HL-60 (cell line): Measurements from ENCODE around the gene CFAP90.

Experiments used
- DNase-seq, 2 experiments: peaks; one replicate each; pipeline ENCODE4 v3.0.0-alpha.2; 2010 to 2020; ENCODE audit warnings: low read depth in 1 of 2, low spot score in 1 of 2
- H3K27ac ChIP-seq: fragments of 250-450 bp; sonication (Bioruptor Pico); replicated peaks from 2 replicates; pipeline ENCODE4 v1.5.1; 2020; ENCODE audit warnings: mild to moderate bottlenecking, moderate library complexity
- H3K27me3 ChIP-seq: fragments of 250-450 bp; sonication (Bioruptor Pico); 2 replicates; pipeline ENCODE4 v1.5.1; 2021; ENCODE audit warnings: mild to moderate bottlenecking, moderate library complexity; ENCODE audit not compliant: insufficient read depth, poor library complexity, severe bottlenecking
- H3K4me3 ChIP-seq: replicated peaks from 2 replicates; pipeline ENCODE4 v1.5.1; 2011; ENCODE audit warnings: mild to moderate bottlenecking, control low read depth, low read length; ENCODE audit not compliant: insufficient read depth
- GABPA ChIP-seq: IDR thresholded peaks from 2 replicates; pipeline ENCODE4 v1.6.1; 2012; ENCODE audit warnings: low read depth
- POLR2AphosphoS5 ChIP-seq: IDR thresholded peaks from 2 replicates; pipeline ENCODE4 v1.6.1; 2012; ENCODE audit warnings: low read depth
- SPI1 ChIP-seq: IDR thresholded peaks from 2 replicates; pipeline ENCODE4 v1.6.1; 2012; ENCODE audit warnings: low read depth, mild to moderate bottlenecking, borderline replicate concordance
- TF ChIP-seq, protein P1 (sequence below): IDR thresholded peaks from one replicate; pipeline ENCODE4 v1.5.1; 2011; ENCODE audit warnings: low read length, control low read depth, inconsistent platforms; ENCODE audit not compliant: insufficient read depth
- TF ChIP-seq, protein P2 (sequence below): IDR thresholded peaks from 2 replicates; pipeline ENCODE4 v1.6.1; 2012; ENCODE audit warnings: low read depth; ENCODE audit not compliant: insufficient replicate concordance

Gene CFAP90

DNA sequence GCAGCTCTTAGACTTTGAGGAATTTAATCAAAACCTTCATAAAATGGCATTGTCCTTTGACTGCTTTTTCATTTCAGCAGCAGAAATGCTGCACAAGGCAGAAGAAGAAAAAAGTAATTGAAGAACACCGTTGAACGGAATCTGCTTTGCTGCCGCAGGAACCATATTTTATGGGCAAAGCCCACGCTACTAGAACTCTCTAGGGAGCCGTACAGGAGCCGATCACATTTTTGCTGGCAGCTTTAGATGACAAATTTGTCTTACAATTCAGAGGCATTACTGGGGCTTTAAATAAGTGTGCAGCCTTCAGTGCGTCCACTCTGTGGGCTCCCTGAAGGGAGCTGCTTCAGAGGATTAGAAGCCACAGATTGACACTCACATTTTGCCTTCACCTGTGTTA is 5.4 kb downstream of the CFAP90 start:
- TF ChIP-seq SPI1 (no peak), GABPA (no peak), POLR2AphosphoS5 (no peak)
- TF ChIP-seq, protein P1, sequence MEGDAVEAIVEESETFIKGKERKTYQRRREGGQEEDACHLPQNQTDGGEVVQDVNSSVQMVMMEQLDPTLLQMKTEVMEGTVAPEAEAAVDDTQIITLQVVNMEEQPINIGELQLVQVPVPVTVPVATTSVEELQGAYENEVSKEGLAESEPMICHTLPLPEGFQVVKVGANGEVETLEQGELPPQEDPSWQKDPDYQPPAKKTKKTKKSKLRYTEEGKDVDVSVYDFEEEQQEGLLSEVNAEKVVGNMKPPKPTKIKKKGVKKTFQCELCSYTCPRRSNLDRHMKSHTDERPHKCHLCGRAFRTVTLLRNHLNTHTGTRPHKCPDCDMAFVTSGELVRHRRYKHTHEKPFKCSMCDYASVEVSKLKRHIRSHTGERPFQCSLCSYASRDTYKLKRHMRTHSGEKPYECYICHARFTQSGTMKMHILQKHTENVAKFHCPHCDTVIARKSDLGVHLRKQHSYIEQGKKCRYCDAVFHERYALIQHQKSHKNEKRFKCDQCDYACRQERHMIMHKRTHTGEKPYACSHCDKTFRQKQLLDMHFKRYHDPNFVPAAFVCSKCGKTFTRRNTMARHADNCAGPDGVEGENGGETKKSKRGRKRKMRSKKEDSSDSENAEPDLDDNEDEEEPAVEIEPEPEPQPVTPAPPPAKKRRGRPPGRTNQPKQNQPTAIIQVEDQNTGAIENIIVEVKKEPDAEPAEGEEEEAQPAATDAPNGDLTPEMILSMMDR, result no peak
- TF ChIP-seq, protein P2, sequence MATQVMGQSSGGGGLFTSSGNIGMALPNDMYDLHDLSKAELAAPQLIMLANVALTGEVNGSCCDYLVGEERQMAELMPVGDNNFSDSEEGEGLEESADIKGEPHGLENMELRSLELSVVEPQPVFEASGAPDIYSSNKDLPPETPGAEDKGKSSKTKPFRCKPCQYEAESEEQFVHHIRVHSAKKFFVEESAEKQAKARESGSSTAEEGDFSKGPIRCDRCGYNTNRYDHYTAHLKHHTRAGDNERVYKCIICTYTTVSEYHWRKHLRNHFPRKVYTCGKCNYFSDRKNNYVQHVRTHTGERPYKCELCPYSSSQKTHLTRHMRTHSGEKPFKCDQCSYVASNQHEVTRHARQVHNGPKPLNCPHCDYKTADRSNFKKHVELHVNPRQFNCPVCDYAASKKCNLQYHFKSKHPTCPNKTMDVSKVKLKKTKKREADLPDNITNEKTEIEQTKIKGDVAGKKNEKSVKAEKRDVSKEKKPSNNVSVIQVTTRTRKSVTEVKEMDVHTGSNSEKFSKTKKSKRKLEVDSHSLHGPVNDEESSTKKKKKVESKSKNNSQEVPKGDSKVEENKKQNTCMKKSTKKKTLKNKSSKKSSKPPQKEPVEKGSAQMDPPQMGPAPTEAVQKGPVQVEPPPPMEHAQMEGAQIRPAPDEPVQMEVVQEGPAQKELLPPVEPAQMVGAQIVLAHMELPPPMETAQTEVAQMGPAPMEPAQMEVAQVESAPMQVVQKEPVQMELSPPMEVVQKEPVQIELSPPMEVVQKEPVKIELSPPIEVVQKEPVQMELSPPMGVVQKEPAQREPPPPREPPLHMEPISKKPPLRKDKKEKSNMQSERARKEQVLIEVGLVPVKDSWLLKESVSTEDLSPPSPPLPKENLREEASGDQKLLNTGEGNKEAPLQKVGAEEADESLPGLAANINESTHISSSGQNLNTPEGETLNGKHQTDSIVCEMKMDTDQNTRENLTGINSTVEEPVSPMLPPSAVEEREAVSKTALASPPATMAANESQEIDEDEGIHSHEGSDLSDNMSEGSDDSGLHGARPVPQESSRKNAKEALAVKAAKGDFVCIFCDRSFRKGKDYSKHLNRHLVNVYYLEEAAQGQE, result no peak
- peaks cover 17% of the 10 kb centered on the region for H3K27me3 ChIP-seq
- H3K27ac ChIP-seq, result no peak overlapping the region
- H3K4me3 ChIP-seq, result no peak overlapping the region
- DNase-seq, result no peak

DNA sequence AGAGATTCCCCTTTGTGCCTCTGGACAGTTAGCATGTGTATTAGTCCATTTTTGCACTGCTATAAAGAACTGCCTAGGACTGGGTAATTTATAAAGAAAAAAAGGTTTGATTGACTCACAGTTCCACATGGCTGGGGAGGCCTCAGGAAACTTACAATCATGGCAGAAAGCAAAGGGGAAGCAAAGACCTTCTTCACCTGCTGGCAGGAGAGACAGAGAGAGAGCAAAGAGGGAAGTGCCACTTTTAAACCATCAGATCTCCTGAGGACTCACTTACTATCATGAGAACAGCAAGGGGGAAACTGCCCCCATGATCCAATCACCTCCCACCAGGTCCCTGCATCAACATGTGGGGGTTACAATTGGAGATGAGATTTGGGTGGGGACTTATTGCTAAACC is 6.0 kb downstream of the CFAP90 start:
- no peak for DNase-seq
- peaks cover 16% of the 10 kb centered on the region for H3K27me3 ChIP-seq
- TF ChIP-seq, protein P1, result no peak
- TF ChIP-seq SPI1 (peak; percentile 39; the same call in 1 of the 2 replicates), GABPA (no peak)

DNA sequence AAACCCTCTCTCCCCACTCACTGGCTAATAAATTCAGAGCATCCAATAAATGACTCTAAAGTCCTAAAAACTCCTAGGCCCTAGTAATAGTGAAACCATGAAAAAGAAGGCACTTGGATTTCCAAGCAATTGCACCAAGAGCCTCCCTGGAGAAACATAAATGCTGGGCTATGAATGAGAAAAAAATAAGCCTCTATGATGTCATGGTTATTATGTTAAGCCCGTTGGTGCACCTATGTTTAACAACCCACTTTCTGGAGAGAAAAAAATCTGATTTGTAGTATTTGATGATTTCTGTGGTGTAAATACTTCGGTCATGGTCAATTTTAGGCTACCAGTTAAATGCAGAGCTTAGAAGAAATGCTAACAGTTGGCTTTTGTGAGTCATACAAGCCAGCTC is 8.4 kb downstream of the CFAP90 start:
- H3K27ac ChIP-seq, result no peak overlapping the region
- no peak for TF ChIP-seq POLR2AphosphoS5
- TF ChIP-seq, protein P2, result no peak
- TF ChIP-seq SPI1, result no peak
- TF ChIP-seq GABPA, result no peak
- TF ChIP-seq, protein P1, result no peak
- DNase-seq, result no peak
- H3K27me3 ChIP-seq, result peaks cover 5% of the 10 kb centered on the region
- no peak overlapping the region for H3K4me3 ChIP-seq

More for the DNA sequence above, 6.0 kb downstream of the CFAP90 start:
- Histone ChIP-seq H3K27ac (no peak overlapping the region), H3K4me3 (no peak overlapping the region)

DNA sequence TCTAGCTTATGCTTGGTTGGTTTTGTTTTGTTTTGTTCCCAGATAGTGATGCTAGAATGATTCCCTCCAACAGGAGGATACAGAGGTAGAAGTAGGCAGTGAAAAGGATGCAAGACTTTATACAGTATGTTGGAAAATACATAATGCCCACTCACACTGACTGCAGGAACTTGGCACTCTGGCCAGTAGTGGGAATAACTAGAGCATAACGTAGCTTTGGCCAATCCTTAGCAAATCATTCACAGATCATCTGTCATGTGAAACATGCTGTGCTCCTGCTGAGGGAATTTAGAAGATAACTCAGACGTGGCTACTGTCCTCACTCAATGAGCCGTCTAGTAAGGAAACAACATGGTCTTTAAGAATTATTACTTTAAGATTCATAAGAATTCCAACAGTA is 13.5 kb downstream of the CFAP90 start:
- TF ChIP-seq SPI1 (no peak), GABPA (no peak), POLR2AphosphoS5 (no peak)
- TF ChIP-seq, protein P2, result no peak
- TF ChIP-seq, protein P1, result no peak
- Histone ChIP-seq H3K4me3 (no peak overlapping the region), H3K27ac (no peak overlapping the region), H3K27me3 (no peaks in the 10 kb centered on the region)
- DNase-seq, result no peak
